Endodermal cell (in vitro differentiated cells): ENCODE data around the gene GARS1. TPM values are rescaled to one million over a fixed set of nuclear protein-coding genes. Genes with fewer than 3 reads are reported as not detected.

Experiments
- DNase-seq: peaks from one replicate; pipeline ENCODE4 v3.0.0-alpha.2; 2017
- H3K27ac ChIP-seq: 2 replicates; pipeline ENCODE4 v1.5.1; 2013; ENCODE audit warnings: mild to moderate bottlenecking, low read depth, low read length, moderate library complexity
- H3K27me3 ChIP-seq: 2 replicates; pipeline ENCODE4 v1.6.1; 2013; ENCODE audit warnings: mild to moderate bottlenecking, low read length, moderate library complexity; ENCODE audit not compliant: insufficient read depth, control insufficient read depth, poor library complexity, severe bottlenecking
- H3K36me3 ChIP-seq: 2 replicates; pipeline ENCODE4 v1.7.0; 2013; ENCODE audit warnings: mild to moderate bottlenecking, low read length, moderate library complexity; ENCODE audit not compliant: control insufficient read depth, insufficient read depth
- H3K4me1 ChIP-seq: one replicate; pipeline ENCODE4 v1.7.0; 2013; ENCODE audit warnings: low read length; ENCODE audit not compliant: control insufficient read depth, insufficient read depth
- H3K4me3 ChIP-seq: 2 replicates; pipeline ENCODE4 v1.5.1; 2013; ENCODE audit warnings: mild to moderate bottlenecking, low read length, moderate library complexity
- H3K9ac ChIP-seq: 2 replicates; pipeline ENCODE4 v1.6.1; 2013; ENCODE audit warnings: mild to moderate bottlenecking, low read length, moderate library complexity; ENCODE audit not compliant: poor library complexity, severe bottlenecking; ENCODE audit errors: extremely low read depth
- H3K9me3 ChIP-seq: 2 replicates; pipeline ENCODE4 v1.6.1; 2013; ENCODE audit warnings: mild to moderate bottlenecking, low read length, moderate library complexity; ENCODE audit not compliant: control insufficient read depth
- H3K27ac Mint-ChIP-seq: 2 replicates; pipeline ENCODE4 v1.8.0; 2020; ENCODE audit warnings: mixed read lengths
- H3K27me3 Mint-ChIP-seq: 2 replicates; pipeline ENCODE4 v1.8.0; 2021; ENCODE audit warnings: mild to moderate bottlenecking, mixed read lengths; ENCODE audit not compliant: insufficient read depth
- H3K36me3 Mint-ChIP-seq: 2 replicates; pipeline ENCODE4 v1.8.0; 2020; ENCODE audit warnings: low read depth, mixed read lengths
- H3K4me1 Mint-ChIP-seq: 2 replicates; pipeline ENCODE4 v1.8.0; 2020; ENCODE audit warnings: mixed read lengths
- H3K4me3 Mint-ChIP-seq: 2 replicates; pipeline ENCODE4 v1.8.0; 2020; ENCODE audit warnings: mild to moderate bottlenecking, moderate library complexity, mixed read lengths
- H3K9me3 Mint-ChIP-seq: 2 replicates; pipeline ENCODE4 v1.8.0; 2020; ENCODE audit warnings: mild to moderate bottlenecking, mixed read lengths
- CTCF ChIP-seq: fragments of 200-600 bp; sonication (generic); conservative IDR thresholded peaks from 2 replicates; pipeline ENCODE4 v1.5.0; 2021; ENCODE audit warnings: antibody characterized with exemption, mild to moderate bottlenecking
- WGBS, 2 experiments: methylation state at CpG; one replicate each; pipeline versions ENCODE4 v1.1.5 to v1.1.7; 2013; ENCODE audit warnings: missing lambda C conversion rate in 2 of 2, mixed read lengths in 1 of 2; ENCODE audit not compliant: insufficient coverage in 1 of 2, insufficient read length in 1 of 2; 5-methylcytosine and 5-hydroxymethylcytosine counted together
- total RNA-seq, 2 donors: library from RNA; stranded (reverse); fragmentation: NEBNext Ultra II Directional in 1 of 2; extraction: Animal tissue kit (Norgen Biotek cat#: 25700) in 1 of 2; gene quantifications; 2 replicates in 1 of 2; 3 replicates in 1 of 2; pipeline ENCODE4 v1.2.1, GENCODE V29; 2021

The GARS1 gene
- total RNA-seq, 2 donors from 2014 or later = 113 to 121 TPM

DNA sequence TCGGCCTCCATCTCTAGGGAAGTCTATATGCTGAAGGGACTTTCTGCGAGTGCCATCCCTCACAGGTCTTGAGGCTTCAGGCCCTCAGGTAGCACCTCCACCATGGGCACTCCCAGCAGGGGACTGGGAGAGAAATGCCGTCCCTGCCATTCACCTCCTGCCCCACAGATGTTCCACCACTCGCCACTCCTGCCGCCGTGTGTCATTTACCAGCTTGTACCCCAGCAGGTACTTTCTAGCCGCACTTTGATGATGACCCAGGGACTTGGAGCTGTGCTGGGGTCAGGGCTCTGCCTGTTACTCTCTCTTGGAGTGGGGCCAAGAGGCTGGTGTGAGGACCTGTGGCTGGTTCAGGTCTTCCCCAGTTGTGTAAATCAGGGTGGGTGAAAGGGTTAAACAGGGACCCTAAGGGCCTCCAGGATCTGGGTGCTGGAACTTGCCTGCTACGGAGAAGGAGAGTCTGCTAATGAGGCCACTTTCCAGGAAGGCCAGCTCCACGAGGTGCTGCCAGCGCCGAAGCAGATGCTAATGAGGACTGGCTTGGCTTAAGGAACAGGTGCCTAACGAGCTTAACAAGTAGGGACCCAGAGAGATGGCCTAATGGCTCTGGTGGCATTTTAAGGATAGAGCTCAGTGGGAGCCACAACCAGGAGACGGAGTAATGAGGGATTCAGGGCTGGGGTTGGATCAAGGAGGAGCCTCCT lies 55.2 kb downstream of the GARS1 start:
- Histone ChIP-seq H3K4me1 (no peaks in the 10 kb centered on the region), H3K9me3 (no peaks in the 10 kb centered on the region), H3K4me3 (no peak overlapping the region), H3K9ac (no peak overlapping the region), H3K27ac (no peak overlapping the region), H3K27me3 (no peaks in the 10 kb centered on the region), H3K36me3 (peaks cover 8% of the 10 kb centered on the region)
- DNase-seq = peak; percentile 50
- TF ChIP-seq CTCF = no peak
- H3K4me1 Mint-ChIP-seq = peaks cover 8% of the 10 kb centered on the region
- peaks cover 20% of the 10 kb centered on the region for H3K36me3 Mint-ChIP-seq
- H3K27me3 Mint-ChIP-seq = no peaks in the 10 kb centered on the region
- H3K27ac Mint-ChIP-seq = no peak overlapping the region
- WGBS, 2 experiments = 89 to 90% methylated on average over 6 to 13 of the region's 13 CpGs
- no peak overlapping the region for H3K4me3 Mint-ChIP-seq
- no peaks in the 10 kb centered on the region for H3K9me3 Mint-ChIP-seq

DNA sequence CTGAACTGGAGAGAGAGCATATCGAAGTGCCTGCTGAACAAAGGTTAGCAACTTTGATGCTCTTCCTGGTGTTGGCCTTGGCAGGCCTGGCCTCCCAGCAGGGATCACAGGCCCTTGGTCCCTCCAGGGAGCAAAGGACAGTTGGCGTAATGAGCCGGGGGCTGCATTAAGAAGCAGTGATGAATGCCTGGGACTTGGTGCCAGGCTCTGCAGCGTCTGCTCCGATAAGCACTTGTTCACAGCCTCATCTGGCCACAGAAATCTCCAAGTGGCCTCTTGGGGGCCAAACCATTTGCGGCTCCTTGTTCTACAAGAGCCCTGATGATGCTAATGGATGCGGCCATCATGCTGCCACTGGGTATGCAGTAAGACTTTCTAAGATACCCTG lies 55.7 kb downstream of the GARS1 start:
- WGBS, 2 experiments = 88 to 91% methylated on average over 5 to 7 of the region's 7 CpGs
- H3K4me3 Mint-ChIP-seq = no peak overlapping the region
- TF ChIP-seq CTCF = peak; percentile 37
- no peaks in the 10 kb centered on the region for H3K27me3 Mint-ChIP-seq
- Histone ChIP-seq H3K4me1 (no peaks in the 10 kb centered on the region), H3K36me3 (peaks cover 3% of the 10 kb centered on the region), H3K27ac (no peak overlapping the region), H3K9me3 (no peaks in the 10 kb centered on the region), H3K4me3 (no peak overlapping the region), H3K27me3 (no peaks in the 10 kb centered on the region), H3K9ac (no peak overlapping the region)
- H3K9me3 Mint-ChIP-seq = no peaks in the 10 kb centered on the region
- H3K36me3 Mint-ChIP-seq = peaks cover 14% of the 10 kb centered on the region
- no peak overlapping the region for H3K27ac Mint-ChIP-seq
- peaks cover 8% of the 10 kb centered on the region for H3K4me1 Mint-ChIP-seq
- peak; percentile 71 for DNase-seq

DNA sequence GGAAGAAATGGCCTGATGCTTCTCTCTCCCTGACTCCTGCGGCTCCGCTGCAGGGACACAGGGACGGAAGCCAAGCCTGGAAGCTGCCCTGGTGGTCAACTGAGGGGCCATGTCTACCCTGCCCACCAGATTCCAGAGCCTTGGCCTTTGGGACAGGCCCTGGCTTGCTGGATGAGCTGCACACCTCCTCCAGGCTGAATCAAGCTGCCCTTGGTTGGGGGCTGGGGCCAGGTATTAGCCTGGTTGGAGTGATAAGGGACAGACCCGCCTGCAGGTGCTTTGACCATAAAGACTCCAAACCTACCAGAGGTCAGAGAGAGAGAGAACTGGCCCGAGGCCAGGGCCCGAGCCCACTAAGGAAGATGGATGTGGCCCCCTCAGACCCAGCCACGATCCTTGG lies 57.5 kb downstream of the GARS1 start:
- Mint-ChIP-seq H3K27ac (no peak overlapping the region), H3K36me3 (peaks cover 4% of the 10 kb centered on the region), H3K4me3 (no peak overlapping the region), H3K27me3 (no peaks in the 10 kb centered on the region), H3K4me1 (peaks cover 5% of the 10 kb centered on the region), H3K9me3 (no peaks in the 10 kb centered on the region)
- no peak for DNase-seq
- H3K36me3 ChIP-seq = no peaks in the 10 kb centered on the region
- no peaks in the 10 kb centered on the region for H3K9me3 ChIP-seq
- no peaks in the 10 kb centered on the region for H3K4me1 ChIP-seq
- TF ChIP-seq CTCF = no peak
- no peak overlapping the region for H3K4me3 ChIP-seq
- H3K9ac ChIP-seq = no peak overlapping the region
- 91 to 100% methylated on average over 2 to 7 of the region's 7 CpGs for WGBS, 2 experiments
- no peak overlapping the region for H3K27ac ChIP-seq
- H3K27me3 ChIP-seq = no peaks in the 10 kb centered on the region
